Nephron progenitor cell (in vitro differentiated cells): Measurements from ENCODE around the gene NCOA7.

Source experiments
- DNase-seq: peaks from one replicate; pipeline ENCODE4 v3.0.0; 2021
- H3K27ac Mint-ChIP-seq: 2 replicates; pipeline ENCODE4 v1.8.0; 2021; ENCODE audit warnings: mild to moderate bottlenecking, moderate library complexity, mixed read lengths
- H3K27me3 Mint-ChIP-seq: 2 replicates; pipeline ENCODE4 v1.8.0; 2021; ENCODE audit warnings: mild to moderate bottlenecking, low read depth, mixed read lengths; ENCODE audit not compliant: poor library complexity
- H3K36me3 Mint-ChIP-seq: 2 replicates; pipeline ENCODE4 v1.8.0; 2021; ENCODE audit warnings: low read depth, mixed read lengths
- H3K4me1 Mint-ChIP-seq: 2 replicates; pipeline ENCODE4 v1.8.0; 2021; ENCODE audit warnings: mixed read lengths
- H3K4me3 Mint-ChIP-seq: 2 replicates; pipeline ENCODE4 v1.8.0; 2021; ENCODE audit warnings: mild to moderate bottlenecking, moderate library complexity, mixed read lengths
- H3K9me3 Mint-ChIP-seq: 2 replicates; pipeline ENCODE4 v1.8.0; 2021; ENCODE audit warnings: mild to moderate bottlenecking, moderate library complexity, mixed read lengths
- TF ChIP-seq, protein P1 (sequence below): fragments of 200-600 bp; sonication (generic); IDR thresholded peaks from 2 replicates; pipeline ENCODE4 v1.5.0; 2021; ENCODE audit warnings: antibody characterized with exemption

NCOA7 gene

DNA sequence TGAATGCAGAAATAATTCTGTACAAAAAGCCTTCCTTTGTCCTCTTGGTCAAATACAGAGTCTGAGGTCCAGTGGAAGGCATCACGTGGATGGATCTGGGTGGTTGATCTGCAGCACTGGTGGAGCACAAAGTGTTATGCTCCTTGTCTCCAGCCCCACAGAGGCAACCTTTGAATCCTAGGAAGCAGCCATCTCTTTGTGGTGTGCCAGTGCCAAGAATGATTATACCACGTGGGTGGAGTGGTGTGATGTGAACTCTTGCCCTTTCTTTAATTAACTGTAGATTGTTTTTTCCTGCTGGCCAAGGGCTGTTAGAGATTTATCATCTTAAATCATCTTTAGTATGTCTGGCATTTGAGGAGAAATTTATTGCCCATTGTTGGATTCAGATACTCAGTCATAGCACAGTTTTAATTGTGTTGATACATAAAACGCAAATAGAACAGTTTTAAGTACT is 31.1 kb downstream of the NCOA7 start:
- peaks cover 3% of the 10 kb centered on the region for H3K9me3 Mint-ChIP-seq
- H3K4me1 Mint-ChIP-seq = peaks cover 17% of the 10 kb centered on the region
- DNase-seq = no peak
- peaks cover 3% of the 10 kb centered on the region for H3K27me3 Mint-ChIP-seq
- H3K36me3 Mint-ChIP-seq = peaks cover 5% of the 10 kb centered on the region
- H3K4me3 Mint-ChIP-seq = no peak overlapping the region
- TF ChIP-seq, protein P1, sequence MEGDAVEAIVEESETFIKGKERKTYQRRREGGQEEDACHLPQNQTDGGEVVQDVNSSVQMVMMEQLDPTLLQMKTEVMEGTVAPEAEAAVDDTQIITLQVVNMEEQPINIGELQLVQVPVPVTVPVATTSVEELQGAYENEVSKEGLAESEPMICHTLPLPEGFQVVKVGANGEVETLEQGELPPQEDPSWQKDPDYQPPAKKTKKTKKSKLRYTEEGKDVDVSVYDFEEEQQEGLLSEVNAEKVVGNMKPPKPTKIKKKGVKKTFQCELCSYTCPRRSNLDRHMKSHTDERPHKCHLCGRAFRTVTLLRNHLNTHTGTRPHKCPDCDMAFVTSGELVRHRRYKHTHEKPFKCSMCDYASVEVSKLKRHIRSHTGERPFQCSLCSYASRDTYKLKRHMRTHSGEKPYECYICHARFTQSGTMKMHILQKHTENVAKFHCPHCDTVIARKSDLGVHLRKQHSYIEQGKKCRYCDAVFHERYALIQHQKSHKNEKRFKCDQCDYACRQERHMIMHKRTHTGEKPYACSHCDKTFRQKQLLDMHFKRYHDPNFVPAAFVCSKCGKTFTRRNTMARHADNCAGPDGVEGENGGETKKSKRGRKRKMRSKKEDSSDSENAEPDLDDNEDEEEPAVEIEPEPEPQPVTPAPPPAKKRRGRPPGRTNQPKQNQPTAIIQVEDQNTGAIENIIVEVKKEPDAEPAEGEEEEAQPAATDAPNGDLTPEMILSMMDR = no peak
- no peak overlapping the region for H3K27ac Mint-ChIP-seq

DNA sequence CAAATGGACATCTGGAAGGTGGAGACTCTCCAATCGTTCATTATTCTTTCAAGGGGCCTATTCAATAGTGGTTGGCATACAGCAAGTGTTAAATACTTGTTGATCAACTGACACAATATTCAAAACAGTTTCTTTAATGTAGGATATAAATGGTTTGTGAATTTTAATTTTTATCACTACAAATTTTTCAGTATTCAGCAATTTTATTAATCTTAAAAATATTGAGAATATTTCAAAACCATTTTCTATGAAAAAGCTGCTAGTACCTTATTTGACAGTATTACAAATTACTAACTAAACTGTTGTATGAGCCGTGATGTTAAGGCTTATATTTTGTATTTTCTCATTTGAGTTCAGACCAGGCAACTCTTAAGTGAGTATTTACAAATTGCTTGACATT is 32.4 kb downstream of the NCOA7 start:
- H3K9me3 Mint-ChIP-seq = peaks cover 3% of the 10 kb centered on the region

GRCh38 chr6:125824946-125825771 is 34.4 kb downstream of the NCOA7 start:
- H3K27me3 Mint-ChIP-seq = peaks cover 3% of the 10 kb centered on the region
- no peak overlapping the region for H3K27ac Mint-ChIP-seq
- DNase-seq = no peak

More for the DNA sequence above, 32.4 kb downstream of the NCOA7 start:
- no peak overlapping the region for H3K27ac Mint-ChIP-seq
- no peak overlapping the region for H3K4me3 Mint-ChIP-seq
- peaks cover 3% of the 10 kb centered on the region for H3K27me3 Mint-ChIP-seq
- no peak for DNase-seq
- TF ChIP-seq, protein P1 = no peak
- peaks cover 5% of the 10 kb centered on the region for H3K36me3 Mint-ChIP-seq
- peaks cover 15% of the 10 kb centered on the region for H3K4me1 Mint-ChIP-seq

GRCh38 chr6:125826695-125827463 is 36.1 kb downstream of the NCOA7 start:
- Mint-ChIP-seq H3K9me3 (peaks cover 3% of the 10 kb centered on the region), H3K36me3 (peaks cover 5% of the 10 kb centered on the region), H3K27me3 (peaks cover 3% of the 10 kb centered on the region), H3K27ac (no peak overlapping the region), H3K4me3 (no peak overlapping the region), H3K4me1 (no peaks in the 10 kb centered on the region)
- TF ChIP-seq, protein P1 = no peak
- no peak for DNase-seq

More at GRCh38 chr6:125824946-125825771, 34.4 kb downstream of the NCOA7 start:
- Mint-ChIP-seq H3K9me3 (peaks cover 3% of the 10 kb centered on the region), H3K4me1 (peaks cover under 1% of the 10 kb centered on the region), H3K4me3 (no peak overlapping the region), H3K36me3 (peaks cover 5% of the 10 kb centered on the region)
- TF ChIP-seq, protein P1 = no peak

DNA sequence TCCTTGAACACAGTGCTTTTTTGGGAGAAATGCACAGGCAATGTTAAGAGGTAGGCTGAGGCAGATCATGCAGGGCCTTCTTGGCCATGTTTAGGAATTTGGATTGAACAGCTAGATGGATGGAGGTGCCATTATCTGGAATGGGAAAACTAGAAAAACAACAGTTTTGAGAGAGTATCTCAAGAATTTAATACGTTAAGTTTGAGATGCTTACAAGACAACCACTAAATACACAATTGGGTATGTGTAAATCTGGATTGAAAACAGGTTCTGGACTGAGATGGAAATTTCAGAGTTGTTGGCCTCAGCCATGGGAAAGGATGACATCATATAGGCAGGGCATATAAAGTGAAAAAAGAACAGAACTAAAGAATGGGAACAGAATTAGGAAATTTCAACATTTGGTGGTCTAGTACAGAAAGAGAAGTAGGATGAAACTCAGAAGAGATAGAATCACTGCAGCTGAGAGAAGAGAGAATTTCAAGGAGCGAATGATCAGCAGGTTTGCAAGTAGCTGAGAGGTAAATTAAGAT is 37.1 kb downstream of the NCOA7 start:
- H3K9me3 Mint-ChIP-seq = peaks cover 3% of the 10 kb centered on the region
- H3K4me3 Mint-ChIP-seq = no peak overlapping the region
- peaks cover 2% of the 10 kb centered on the region for H3K4me1 Mint-ChIP-seq
- DNase-seq = no peak
- peaks cover 3% of the 10 kb centered on the region for H3K27me3 Mint-ChIP-seq
- TF ChIP-seq, protein P1 = no peak
- H3K36me3 Mint-ChIP-seq = peaks cover 5% of the 10 kb centered on the region
- no peak overlapping the region for H3K27ac Mint-ChIP-seq
